Tibial nerve (tissue), 4 donors: ENCODE results near the gene SAFB. TPM values are rescaled to one million over a fixed set of nuclear protein-coding genes. Genes with fewer than 3 reads are reported as not detected.
A peak's percentile ranks its signal among the peaks of the same experiment; 100 is the strongest.

Experiments used
- DNase-seq, 2 donors: peaks; one replicate each; pipeline ENCODE4 v3.0.0-alpha.2; 2019; ENCODE audit warnings: low spot score in 2 of 2
- H3K27ac ChIP-seq, 4 donors: fragments of 200-600 bp; sonication (generic) in 3 of 4; one replicate each; pipeline ENCODE4 v1.5.1; 2017 to 2019; ENCODE audit warnings: mild to moderate bottlenecking in 1 of 4
- H3K27me3 ChIP-seq, 2 donors: fragments of 200-600 bp; sonication (generic) in 1 of 2; one replicate each; pipeline versions ENCODE4 v1.5.1 to v1.6.0; 2017 to 2019
- H3K36me3 ChIP-seq, 3 donors: fragments of 200-600 bp; sonication (generic); one replicate each; pipeline ENCODE4 v1.5.1; 2018 to 2019
- H3K4me1 ChIP-seq, 4 donors: fragments of 200-600 bp; sonication (generic) in 3 of 4; one replicate each; pipeline ENCODE4 v1.5.1; 2017 to 2019
- H3K4me3 ChIP-seq, 4 donors: fragments of 200-600 bp; sonication (generic) in 3 of 4; one replicate each; pipeline ENCODE4 v1.5.1; 2017 to 2019; ENCODE audit warnings: mild to moderate bottlenecking in 1 of 4, moderate library complexity in 1 of 4
- H3K9me3 ChIP-seq, 4 donors: fragments of 200-600 bp; sonication (generic) in 3 of 4; one replicate each; pipeline ENCODE4 v1.5.1; 2017 to 2019
- EP300 ChIP-seq, 2 donors: sonication (generic); formaldehyde crosslinking; IDR thresholded peaks; one replicate each; pipeline ENCODE4 v1.6.1; 2017; ENCODE audit warnings: antibody characterized with exemption in 2 of 2, mild to moderate bottlenecking in 1 of 2
- POLR2A ChIP-seq, 2 donors: fragments of 450-650 bp; IDR thresholded peaks; one replicate each; pipeline ENCODE4 v1.6.1; 2017; ENCODE audit warnings: antibody characterized with exemption in 2 of 2, mild to moderate bottlenecking in 2 of 2, moderate library complexity in 2 of 2
- WGBS, 2 donors: methylation state at CpG; one replicate each; pipeline ENCODE4 v1.1.5; 2018; 5-methylcytosine and 5-hydroxymethylcytosine counted together
- total RNA-seq, 4 donors: library from RNA; depleted of rRNA; stranded (reverse); fragments of >200 nt; gene quantifications; one replicate each; pipeline ENCODE4 v1.1.0, GENCODE V29; 2016
- TF ChIP-seq, protein P1 (sequence below), 5 experiments: fragments of 200-600 bp in 3 of 5; fragments of 450-650 bp in 2 of 5; sonication (generic) in 3 of 5; IDR thresholded peaks; one replicate each; pipeline ENCODE4 v1.5.1; 2016 to 2019; ENCODE audit warnings: antibody characterized with exemption in 5 of 5, mild to moderate bottlenecking in 3 of 5, moderate library complexity in 2 of 5

SAFB gene
- total RNA-seq, 4 donors from 2014 or later = 121 to 252 (median 129) TPM

DNA sequence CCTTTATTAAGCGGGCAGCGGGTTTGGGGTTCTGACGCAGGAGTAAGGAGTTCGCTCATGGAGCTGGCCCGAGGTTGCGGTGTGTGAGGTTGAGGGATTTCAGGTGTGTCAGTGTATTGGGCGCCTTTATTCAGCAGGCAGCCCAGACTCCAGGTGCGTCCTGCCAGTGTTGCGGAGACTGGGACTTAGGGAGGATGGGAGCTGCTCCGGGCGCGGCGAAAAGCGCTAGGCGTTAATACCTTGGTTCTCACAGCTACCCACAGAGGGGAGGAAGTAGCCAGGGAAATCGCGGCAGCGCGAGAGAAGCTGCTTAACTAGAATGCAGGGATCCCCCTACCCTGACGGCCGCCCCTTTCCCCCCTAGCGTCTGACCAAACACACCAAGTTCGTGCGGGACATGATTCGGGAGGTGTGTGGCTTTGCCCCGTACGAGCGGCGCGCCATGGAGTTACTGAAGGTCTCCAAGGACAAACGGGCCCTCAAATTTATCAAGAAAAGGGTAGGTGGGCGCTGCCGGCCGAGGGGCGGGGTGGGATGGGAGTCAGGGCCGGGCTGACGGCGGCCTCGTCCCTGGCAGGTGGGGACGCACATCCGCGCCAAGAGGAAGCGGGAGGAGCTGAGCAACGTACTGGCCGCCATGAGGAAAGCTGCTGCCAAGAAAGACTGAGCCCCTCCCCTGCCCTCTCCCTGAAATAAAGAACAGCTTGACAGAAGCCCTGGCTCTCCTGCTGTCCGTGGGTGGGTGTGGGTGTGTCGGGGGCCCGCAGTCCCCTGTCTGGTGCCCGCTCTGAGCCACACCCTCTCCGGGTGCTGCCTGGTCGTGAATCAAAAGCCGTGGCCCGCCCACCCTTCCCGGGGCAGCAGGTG, 68.3 kb downstream of the SAFB start:
- peak overlapping the region; percentile 76 to 92 (median 84) for H3K27ac ChIP-seq
- no peaks in the 10 kb centered on the region for H3K9me3 ChIP-seq
- TF ChIP-seq POLR2A (IDR thresholded peaks at IDR 0.05) (no peak), EP300 (IDR thresholded peaks at IDR 0.05) (peak in 1 of 2 donors; percentile 26)
- TF ChIP-seq, protein P1, sequence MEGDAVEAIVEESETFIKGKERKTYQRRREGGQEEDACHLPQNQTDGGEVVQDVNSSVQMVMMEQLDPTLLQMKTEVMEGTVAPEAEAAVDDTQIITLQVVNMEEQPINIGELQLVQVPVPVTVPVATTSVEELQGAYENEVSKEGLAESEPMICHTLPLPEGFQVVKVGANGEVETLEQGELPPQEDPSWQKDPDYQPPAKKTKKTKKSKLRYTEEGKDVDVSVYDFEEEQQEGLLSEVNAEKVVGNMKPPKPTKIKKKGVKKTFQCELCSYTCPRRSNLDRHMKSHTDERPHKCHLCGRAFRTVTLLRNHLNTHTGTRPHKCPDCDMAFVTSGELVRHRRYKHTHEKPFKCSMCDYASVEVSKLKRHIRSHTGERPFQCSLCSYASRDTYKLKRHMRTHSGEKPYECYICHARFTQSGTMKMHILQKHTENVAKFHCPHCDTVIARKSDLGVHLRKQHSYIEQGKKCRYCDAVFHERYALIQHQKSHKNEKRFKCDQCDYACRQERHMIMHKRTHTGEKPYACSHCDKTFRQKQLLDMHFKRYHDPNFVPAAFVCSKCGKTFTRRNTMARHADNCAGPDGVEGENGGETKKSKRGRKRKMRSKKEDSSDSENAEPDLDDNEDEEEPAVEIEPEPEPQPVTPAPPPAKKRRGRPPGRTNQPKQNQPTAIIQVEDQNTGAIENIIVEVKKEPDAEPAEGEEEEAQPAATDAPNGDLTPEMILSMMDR (IDR thresholded peaks at IDR 0.05) = no peak
- no peaks in the 10 kb centered on the region for H3K27me3 ChIP-seq
- WGBS, 2 donors = 6 to 8% methylated on average over 31 to 33 of the region's 54 CpGs
- peak in 1 of 2 donors; percentile 33 for DNase-seq
- peaks cover 0 to 53% (median 18%) of the 10 kb centered on the region in 4 donors for H3K4me1 ChIP-seq
- peak overlapping the region; percentile 61 to 95 (median 78) for H3K4me3 ChIP-seq
- peaks cover 3 to 49% (median 24%) of the 10 kb centered on the region in 3 donors for H3K36me3 ChIP-seq

DNA sequence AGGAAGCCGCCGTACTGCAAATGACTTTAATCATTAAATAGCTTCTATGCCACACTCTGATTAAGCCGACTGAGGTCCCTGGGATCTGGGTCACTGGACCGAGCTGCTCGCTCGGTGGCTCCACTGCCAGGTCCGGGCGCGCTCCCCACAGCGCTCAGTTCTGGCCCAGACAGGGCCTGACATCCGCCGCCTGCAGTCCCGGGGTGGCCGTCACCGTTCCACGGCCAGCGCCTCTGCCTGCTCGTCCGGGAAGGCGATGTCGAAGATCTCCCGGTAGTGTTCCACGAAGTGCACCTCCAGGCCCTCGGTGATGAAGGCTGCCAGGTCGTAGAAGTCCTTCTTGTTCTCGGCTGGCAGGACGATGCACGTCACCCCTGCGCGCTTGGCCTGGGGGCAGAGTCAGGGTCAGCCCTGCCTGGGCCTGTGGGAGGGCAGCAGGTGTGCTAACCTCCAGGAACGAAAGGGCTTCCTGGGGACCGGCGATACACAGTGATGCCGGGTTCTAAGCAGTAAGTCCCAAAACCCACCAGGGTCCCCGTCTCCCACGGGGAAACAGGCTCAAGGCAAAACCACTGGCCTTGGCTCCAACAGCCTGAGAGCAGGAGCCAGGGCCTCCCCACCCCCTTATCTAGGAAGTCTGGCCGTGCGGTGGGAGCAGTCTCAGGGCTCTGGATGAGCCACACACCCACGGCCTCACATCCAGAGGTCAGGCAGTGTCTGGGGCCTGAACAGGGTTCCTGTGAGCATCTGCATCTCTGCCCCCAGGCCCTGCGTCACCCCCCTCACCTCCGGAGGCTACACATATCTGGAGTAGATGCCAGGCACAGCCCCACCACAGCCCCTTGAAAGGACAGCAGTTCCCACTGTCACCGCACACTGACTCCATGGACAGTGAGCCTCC, 69.2 kb downstream of the SAFB start:
- peaks cover 0 to 48% (median 18%) of the 10 kb centered on the region in 4 donors for H3K4me1 ChIP-seq
- no peaks in the 10 kb centered on the region for H3K27me3 ChIP-seq
- H3K27ac ChIP-seq = peak overlapping the region in 3 of 4 donors; percentile 79 to 92 (median 90)
- WGBS, 2 donors = 69 to 80% methylated on average over 28 to 42 of the region's 42 CpGs
- no peaks in the 10 kb centered on the region for H3K9me3 ChIP-seq
- TF ChIP-seq POLR2A (IDR thresholded peaks at IDR 0.05) = no peak
- TF ChIP-seq EP300 (IDR thresholded peaks at IDR 0.05) = no peak
- TF ChIP-seq, protein P1 (IDR thresholded peaks at IDR 0.05) = no peak
- H3K4me3 ChIP-seq = peak overlapping the region; percentile 61 to 95 (median 78)
- DNase-seq = no peak
- peaks cover 3 to 57% (median 29%) of the 10 kb centered on the region in 3 donors for H3K36me3 ChIP-seq

DNA sequence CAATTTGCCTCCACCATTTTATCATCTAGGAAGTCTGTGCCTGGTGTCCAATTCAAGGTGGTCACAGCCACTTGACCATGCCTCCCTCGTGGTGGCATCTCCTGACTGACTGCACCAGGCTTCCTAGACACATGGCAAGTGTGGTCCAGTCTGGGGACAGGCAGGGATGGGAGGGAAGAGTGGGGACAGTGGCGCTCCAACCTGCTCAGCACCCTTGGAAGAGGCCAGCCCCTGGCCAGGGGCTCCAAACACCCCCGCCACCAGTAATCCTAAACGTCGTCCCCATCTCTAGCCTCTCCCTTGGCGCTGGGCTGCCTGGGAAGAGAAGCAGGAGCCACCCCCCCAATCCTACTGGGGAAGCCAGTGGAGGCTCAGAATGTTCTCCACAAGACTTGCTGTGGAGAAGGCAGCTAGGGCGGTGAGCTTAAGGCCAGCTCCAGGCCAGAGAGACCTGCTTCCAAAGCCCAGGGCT, 69.9 kb downstream of the SAFB start:
- Histone ChIP-seq H3K9me3 (no peaks in the 10 kb centered on the region), H3K4me3 (no peak overlapping the region), H3K27me3 (no peaks in the 10 kb centered on the region), H3K4me1 (peaks cover 0 to 42% (median 15%) of the 10 kb centered on the region in 4 donors), H3K36me3 (peaks cover 3 to 64% (median 29%) of the 10 kb centered on the region in 3 donors), H3K27ac (no peak overlapping the region)
- no peak for DNase-seq
- WGBS, 2 donors = 78 to 87% methylated on average over 3 to 7 of the region's 7 CpGs
- no peak for TF ChIP-seq EP300 (IDR thresholded peaks at IDR 0.05)

DNA sequence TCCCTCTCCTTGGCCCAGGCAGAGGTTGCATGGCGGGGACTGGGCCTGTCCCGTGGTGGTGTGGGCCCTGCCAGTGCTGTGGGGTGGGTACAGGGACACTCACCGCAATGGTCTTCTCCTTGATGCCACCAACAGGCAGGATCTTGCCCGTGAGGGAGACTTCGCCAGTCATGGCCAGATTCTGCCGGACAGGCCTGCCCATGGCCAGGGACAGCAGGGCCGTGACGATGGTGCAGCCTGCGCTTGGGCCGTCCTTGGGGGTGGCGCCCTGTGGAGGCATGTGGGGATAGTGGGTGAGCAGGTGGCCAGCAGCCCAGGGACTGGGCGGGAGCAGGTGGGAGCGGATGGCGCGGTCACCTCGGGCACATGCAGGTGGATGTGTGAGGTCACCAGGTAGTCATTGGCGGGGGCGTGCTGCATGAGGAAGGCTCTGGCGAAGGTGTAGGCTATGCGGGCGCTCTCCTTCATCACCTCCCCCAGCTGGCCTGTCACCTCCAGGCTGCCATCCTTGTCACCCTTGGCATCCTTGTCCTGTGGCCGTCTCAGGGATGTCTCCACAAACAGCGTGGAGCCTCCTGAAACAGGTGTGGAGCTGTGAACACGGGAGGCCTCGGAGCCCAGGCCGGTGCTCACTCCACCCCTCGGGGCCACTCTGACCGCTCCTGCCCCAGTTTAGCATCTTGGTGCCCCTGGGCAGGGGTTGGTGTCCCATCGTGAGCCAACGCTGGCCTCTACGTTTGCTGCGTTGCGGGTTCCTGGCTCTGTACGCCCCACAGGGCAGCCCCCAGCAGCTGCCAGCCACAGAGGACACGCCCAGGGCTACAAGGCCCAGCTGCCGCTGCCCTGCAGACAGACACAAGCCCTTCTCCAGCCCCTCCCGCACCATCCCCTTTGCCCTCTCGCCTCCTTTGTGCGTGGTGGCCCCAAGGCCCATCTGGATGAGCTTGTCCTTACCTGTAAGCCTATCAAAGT, 70.6 kb downstream of the SAFB start:
- H3K27me3 ChIP-seq = no peaks in the 10 kb centered on the region
- H3K4me3 ChIP-seq = no peak overlapping the region
- TF ChIP-seq, protein P1 (IDR thresholded peaks at IDR 0.05) = no peak
- TF ChIP-seq POLR2A (IDR thresholded peaks at IDR 0.05) (no peak), EP300 (IDR thresholded peaks at IDR 0.05) (no peak)
- H3K9me3 ChIP-seq = no peaks in the 10 kb centered on the region
- DNase-seq = no peak
- H3K36me3 ChIP-seq = peaks cover 3 to 72% (median 30%) of the 10 kb centered on the region in 3 donors
- peaks cover 0 to 40% (median 15%) of the 10 kb centered on the region in 4 donors for H3K4me1 ChIP-seq
- H3K27ac ChIP-seq = no peak overlapping the region
- 84 to 87% methylated on average over 24 to 32 of the region's 39 CpGs for WGBS, 2 donors
